ENCODE data around the gene CARD16.

GRCh38 chr11:105071089-105071732 lies 26.1 kb upstream of the CARD16 start:
- TF ChIP-seq POLR2A (IDR thresholded peaks at IDR 0.05; ENCODE audit: low read length) (no peak), GATA1 (IDR thresholded peaks at IDR 0.05; ENCODE audit: low read depth, low read length) (no peak)

Measured in erythroblast (primary cell).